ENCODE data around the gene EIF4EBP3. TPM values are rescaled to one million over a fixed set of nuclear protein-coding genes. Genes with fewer than 3 reads are reported as not detected.

The EIF4EBP3 gene
- polyA plus RNA-seq, 1 of the 3 experiments (the other 2 are of a cell fraction): 1.1 TPM

GRCh38 chr5:140596321-140596741 is 48.9 kb downstream of the EIF4EBP3 start:
- ChIA-PET POLR2A (interaction anchor here (1.1 kb wide), 1 partner anchor 26 kb away, joined by 3 read pairs; no protein-coding TSS in a partner anchor), CTCF (interaction anchor here (1.7 kb wide), 1 partner anchor 50 kb away, joined by 4 read pairs; no protein-coding TSS in a partner anchor)
- Histone ChIP-seq H3K4me2 (no peak overlapping the region), H3F3A (replicated peaks; ENCODE audit: insufficient read depth) (no peaks in the 10 kb centered on the region), H3K27me3 (ENCODE audit: insufficient read depth) (no peaks in the 10 kb centered on the region), H3K9me3 (no peaks in the 10 kb centered on the region), H3K9ac (no peak overlapping the region), H4K20me1 (ENCODE audit: insufficient read depth) (no peaks in the 10 kb centered on the region), H3K36me3 (replicated peaks in 1 of 2; ENCODE audit: control insufficient read depth in 1 of 2, insufficient read depth in 2 of 2, low read length in 1 of 2) (no peaks in the 10 kb centered on the region), H3K27ac (ENCODE audit: low read depth in 2 of 2, low read length in 1 of 2) (no peak overlapping the region), H2AFZ (ENCODE audit: low read depth) (no peak overlapping the region), H3K9me2 (no peaks in the 10 kb centered on the region), H3K4me3 (ENCODE audit: low read depth in 2 of 2, low read length in 1 of 2) (no peak overlapping the region), H3K4me1 (ENCODE audit: control insufficient read depth in 1 of 2, insufficient read depth in 2 of 2, low read depth in 1 of 2, low read length in 1 of 2) (peaks cover 0 to 3% of the 10 kb centered on the region in 2 experiments; a peak in 1 of 4 replicates), H3K79me2 (ENCODE audit: insufficient read depth) (no peaks in the 10 kb centered on the region)
- 69% methylated on average over 1 of the region's 1 CpG for WGBS (ENCODE audit: low lambda C conversion rate)
- DNase-seq: no peak
- no peak for TF ChIP-seq JUND (IDR thresholded peaks at IDR 0.05)
- no peak for TF ChIP-seq RFX5 (IDR thresholded peaks at IDR 0.05; ENCODE audit: low read length)
- TF ChIP-seq ZBTB33 (IDR thresholded peaks at IDR 0.05; ENCODE audit: borderline replicate concordance, low read depth): no peak
- no peak for TF ChIP-seq REST (IDR thresholded peaks at IDR 0.05; ENCODE audit: low read depth, low read length)
- no peak for TF ChIP-seq MEF2A (IDR thresholded peaks at IDR 0.05; ENCODE audit: borderline replicate concordance, low read depth)
- TF ChIP-seq FOXJ3 (CRISPR knock-in tag; IDR thresholded peaks at IDR 0.05): no peak
- TF ChIP-seq PBX3 (IDR thresholded peaks at IDR 0.05): no peak

GRCh38 chr5:140598836-140599235 is 51.4 kb downstream of the EIF4EBP3 start:
- Histone ChIP-seq H3K79me2 (ENCODE audit: insufficient read depth) (no peaks in the 10 kb centered on the region), H3K9me2 (no peaks in the 10 kb centered on the region), H3K4me3 (ENCODE audit: low read depth in 2 of 2, low read length in 1 of 2) (no peak overlapping the region), H2AFZ (ENCODE audit: low read depth) (no peak overlapping the region), H3F3A (replicated peaks; ENCODE audit: insufficient read depth) (no peaks in the 10 kb centered on the region), H4K20me1 (ENCODE audit: insufficient read depth) (no peaks in the 10 kb centered on the region), H3K27ac (ENCODE audit: low read depth in 2 of 2, low read length in 1 of 2) (no peak overlapping the region), H3K4me1 (ENCODE audit: control insufficient read depth in 1 of 2, insufficient read depth in 2 of 2, low read depth in 1 of 2, low read length in 1 of 2) (peaks cover 0 to 3% of the 10 kb centered on the region in 2 experiments; a peak in 1 of 4 replicates), H3K27me3 (ENCODE audit: insufficient read depth) (no peaks in the 10 kb centered on the region), H3K4me2 (no peak overlapping the region), H3K36me3 (replicated peaks in 1 of 2; ENCODE audit: control insufficient read depth in 1 of 2, insufficient read depth in 2 of 2, low read length in 1 of 2) (no peaks in the 10 kb centered on the region), H3K9me3 (no peaks in the 10 kb centered on the region), H3K9ac (no peak overlapping the region)
- ChIA-PET CTCF (interaction anchor here (0.7 kb wide), 1 partner anchor 44 kb away, joined by 3 read pairs; no protein-coding TSS in a partner anchor), POLR2A (no interaction called here)
- 71% methylated on average over 2 of the region's 2 CpGs for WGBS (ENCODE audit: low lambda C conversion rate)
- no peak for DNase-seq
- no peak for TF ChIP-seq FOSL2 (IDR thresholded peaks at IDR 0.05; ENCODE audit: borderline replicate concordance, low read depth)
- no peak for TF ChIP-seq NRF1 (IDR thresholded peaks at IDR 0.05; ENCODE audit: low read depth, low read length)
- TF ChIP-seq IRF3 (IDR thresholded peaks at IDR 0.05; ENCODE audit: low read depth, low read length): no peak
- TF ChIP-seq CTCF (IDR thresholded peaks at IDR 0.05): no peak
- TF ChIP-seq YY1 (IDR thresholded peaks at IDR 0.05; ENCODE audit: low read depth): no peak
- TF ChIP-seq GATA2 (CRISPR knock-in tag; IDR thresholded peaks at IDR 0.05): no peak
- no peak for TF ChIP-seq FOXJ3 (CRISPR knock-in tag; IDR thresholded peaks at IDR 0.05)
- TF ChIP-seq TCF12 (IDR thresholded peaks at IDR 0.05): no peak
- no peak for TF ChIP-seq POLR2AphosphoS5 (IDR thresholded peaks at IDR 0.05; ENCODE audit: low read depth, low read length)
- no peak for TF ChIP-seq MAX (IDR thresholded peaks at IDR 0.05; ENCODE audit: low read depth)
- TF ChIP-seq SMC3 (IDR thresholded peaks at IDR 0.05; ENCODE audit: low read depth, low read length): no peak
- TF ChIP-seq JUND (IDR thresholded peaks at IDR 0.05): no peak
- no peak for TF ChIP-seq EZH2phosphoT487 (IDR thresholded peaks at IDR 0.05; ENCODE audit: borderline replicate concordance, low read depth)
